ENCODE results near the gene SLC25A23.

Gene SLC25A23

GRCh38 chr19:6423499-6424194, 35.9 kb downstream of the SLC25A23 start:
- no peak for TF ChIP-seq CTCF (IDR thresholded peaks at IDR 0.05)

- TF ChIP-seq CTCF (IDR thresholded peaks at IDR 0.05) = no peak
These were observed 38.2 kb downstream of the SLC25A23 start for GRCh38 chr19:6421075-6422014.

GRCh38 chr19:6418562-6418932, 41.0 kb downstream of the SLC25A23 start:
- TF ChIP-seq CTCF (IDR thresholded peaks at IDR 0.05) = no peak

- peak; percentile 54 for TF ChIP-seq CTCF (IDR thresholded peaks at IDR 0.05)
These were observed 41.7 kb downstream of the SLC25A23 start for GRCh38 chr19:6417713-6418561.

GRCh38 chr19:6416658-6417405, 42.8 kb downstream of the SLC25A23 start:
- TF ChIP-seq CTCF (IDR thresholded peaks at IDR 0.05) = no peak

GRCh38 chr19:6415591-6416190, 43.9 kb downstream of the SLC25A23 start:
- no peak for TF ChIP-seq CTCF (IDR thresholded peaks at IDR 0.05)

Data from LNCAP (cell line).